ENCODE data around the gene C6orf52. TPM values are rescaled to one million over a fixed set of nuclear protein-coding genes. Genes with fewer than 3 reads are reported as not detected.

C6orf52 gene
- total and polyA plus RNA-seq, 8 donors: 1.8 to 3.2 (median 2.8) TPM; not detected in 5

- TF ChIP-seq POLR2AphosphoS5 (IDR thresholded peaks at IDR 0.05) (no peak), CTCF (IDR thresholded peaks at IDR 0.05) (no peak), POLR2A (IDR thresholded peaks at IDR 0.05) (no peak), EP300 (IDR thresholded peaks at IDR 0.05) (no peak)
- 82 to 88% (median 84%) methylated on average over 8 of the region's 8 CpGs for WGBS, 5 donors
- intact Hi-C loops (cut with DNase I; ENCODE audit: low total_unique reads): no loop called here
- Histone ChIP-seq H3K9me3 (no peaks in the 10 kb centered on the region), H3K4me3 (no peak overlapping the region), H3K27ac (no peak overlapping the region), H3K4me1 (peaks cover 0 to 13% (median 4%) of the 10 kb centered on the region in 4 donors), H3K27me3 (peaks cover 0 to 3% (median 0%) of the 10 kb centered on the region in 3 donors), H3K36me3 (no peaks in the 10 kb centered on the region)
- no peak for DNase-seq
These were observed 7.5 kb downstream of the C6orf52 start for GRCh38 chr6:10686901-10687300.

GRCh38 chr6:10685092-10685915, 9.1 kb downstream of the C6orf52 start:
- H3K36me3 ChIP-seq: no peaks in the 10 kb centered on the region
- no peak overlapping the region for H3K4me3 ChIP-seq
- TF ChIP-seq EP300 (IDR thresholded peaks at IDR 0.05) (no peak), CTCF (IDR thresholded peaks at IDR 0.05) (no peak), POLR2A (IDR thresholded peaks at IDR 0.05) (no peak), POLR2AphosphoS5 (IDR thresholded peaks at IDR 0.05) (no peak)
- intact Hi-C loops (cut with DNase I; ENCODE audit: low total_unique reads): no loop called here
- no peaks in the 10 kb centered on the region for H3K9me3 ChIP-seq
- no peaks in the 10 kb centered on the region for H3K4me1 ChIP-seq
- 68 to 88% (median 79%) methylated on average over 3 of the region's 3 CpGs for WGBS, 5 donors
- no peak overlapping the region for H3K27ac ChIP-seq
- DNase-seq: no peak
- H3K27me3 ChIP-seq: peaks cover 0 to 3% (median 0%) of the 10 kb centered on the region in 3 donors

- H3K36me3 ChIP-seq: no peaks in the 10 kb centered on the region
- H3K27me3 ChIP-seq: peaks cover 0 to 3% (median 0%) of the 10 kb centered on the region in 3 donors
- intact Hi-C loops (cut with DNase I; ENCODE audit: low total_unique reads): no loop called here
- no peak overlapping the region for H3K27ac ChIP-seq
- H3K4me3 ChIP-seq: no peak overlapping the region
- 70 to 75% (median 73%) methylated on average over 5 of the region's 5 CpGs for WGBS, 5 donors
- TF ChIP-seq EP300 (IDR thresholded peaks at IDR 0.05) (no peak), CTCF (IDR thresholded peaks at IDR 0.05) (no peak), POLR2AphosphoS5 (IDR thresholded peaks at IDR 0.05) (no peak), POLR2A (IDR thresholded peaks at IDR 0.05) (no peak)
- no peaks in the 10 kb centered on the region for H3K4me1 ChIP-seq
- H3K9me3 ChIP-seq: no peaks in the 10 kb centered on the region
- DNase-seq: no peak
These were observed 9.8 kb downstream of the C6orf52 start for GRCh38 chr6:10684618-10685017.

GRCh38 chr6:10682355-10682988, 11.9 kb downstream of the C6orf52 start:
- Histone ChIP-seq H3K4me1 (no peaks in the 10 kb centered on the region), H3K27me3 (peaks cover 0 to 3% (median 0%) of the 10 kb centered on the region in 3 donors), H3K4me3 (no peak overlapping the region), H3K9me3 (no peaks in the 10 kb centered on the region), H3K27ac (no peak overlapping the region), H3K36me3 (no peaks in the 10 kb centered on the region)
- intact Hi-C loops (cut with DNase I; ENCODE audit: low total_unique reads): no loop called here
- TF ChIP-seq POLR2A (IDR thresholded peaks at IDR 0.05) (no peak), EP300 (IDR thresholded peaks at IDR 0.05) (no peak), CTCF (IDR thresholded peaks at IDR 0.05) (no peak), POLR2AphosphoS5 (IDR thresholded peaks at IDR 0.05) (no peak)
- no peak for DNase-seq

Measured in stomach (tissue), 9 donors.